Stimulated activated CD4-positive, alpha-beta T cell treated with anti-CD3 and anti-CD28 coated beads, Interleukin-2, amount 100 ng/mL, for 4 hours (primary cell): ENCODE results near the gene FAM216A.
"Not testable (repeated sequence)": the region's sequence is repeated elsewhere in the genome, so short reads cannot be mapped to it uniquely, and the experiment has no call there.

ENCODE experiments used
- DNase-seq: peaks from one replicate; pipeline ENCODE4 v3.0.0-alpha.2; 2020; ENCODE audit warnings: low read depth

Gene FAM216A

DNA sequence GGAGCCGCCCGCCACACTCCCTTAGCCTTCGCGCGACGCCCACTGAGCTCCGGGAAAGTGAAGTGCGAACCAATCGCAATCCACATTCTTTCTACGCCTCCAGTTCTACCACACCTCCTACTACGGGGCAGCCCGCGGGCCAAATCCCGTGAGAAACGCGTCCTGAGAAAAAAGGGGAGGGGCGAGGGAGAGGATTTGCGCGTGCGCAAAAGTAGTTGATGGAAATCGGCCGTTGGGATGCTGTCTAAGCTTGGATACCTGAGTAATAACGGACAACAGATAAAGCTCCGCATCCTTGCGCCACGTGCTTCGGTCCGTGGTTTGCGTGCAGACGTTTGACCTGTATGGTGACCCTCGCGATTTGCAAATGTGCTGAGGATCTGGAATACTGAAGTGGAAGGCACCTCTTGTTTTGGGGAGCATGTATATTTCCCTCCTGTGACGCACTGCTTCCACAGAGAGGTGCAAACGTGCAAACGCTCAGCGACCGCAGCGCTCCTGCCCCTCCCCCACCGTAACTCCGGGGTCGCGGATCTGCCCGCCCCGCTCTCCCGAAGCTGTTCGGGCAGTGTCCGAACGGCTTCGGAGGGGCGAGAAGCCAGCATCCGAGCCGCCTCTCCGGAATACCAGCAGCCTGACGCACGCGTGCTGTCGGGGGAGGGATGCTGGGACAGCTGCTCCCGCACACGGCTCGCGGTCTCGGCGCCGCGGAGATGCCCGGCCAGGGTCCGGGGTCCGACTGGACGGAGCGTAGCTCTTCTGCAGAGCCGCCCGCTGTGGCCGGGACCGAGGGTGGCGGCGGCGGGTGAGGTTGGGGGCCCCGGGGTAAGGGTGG is at the start of gene FAM216A, which contains the start of gene GPN3:
TSS of gene FAM216A (plus strand) at position 632 of the 835 bp plus-strand sequence. CDS start at position 663, 31 bp downstream.
TSS of gene GPN3 (minus strand) at position 44 of the 835 bp plus-strand sequence. CDS start 54 bp downstream, outside the sequence.
- peak; percentile 91 for DNase-seq

DNA sequence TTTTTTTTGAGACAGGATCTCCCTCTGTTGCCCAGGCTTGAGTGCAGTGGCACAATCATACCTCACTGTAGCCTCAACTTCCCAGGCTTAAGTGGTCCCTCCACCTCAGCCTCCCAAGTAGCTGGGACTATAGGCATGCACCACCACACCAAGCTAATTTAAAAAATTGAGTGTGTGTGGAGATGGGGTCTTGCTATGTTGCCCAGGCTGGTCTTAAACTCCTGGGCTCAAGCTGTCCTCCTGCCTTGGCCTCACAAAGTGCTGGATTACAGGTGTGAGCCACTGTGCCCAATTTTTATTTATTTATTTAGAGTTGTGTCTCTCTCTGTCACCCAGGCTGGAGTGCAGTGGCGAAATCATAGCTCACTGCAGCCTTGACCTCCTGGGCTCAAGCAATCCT is 48.0 kb upstream of the FAM216A start:
- not testable (repeated sequence) for DNase-seq

DNA sequence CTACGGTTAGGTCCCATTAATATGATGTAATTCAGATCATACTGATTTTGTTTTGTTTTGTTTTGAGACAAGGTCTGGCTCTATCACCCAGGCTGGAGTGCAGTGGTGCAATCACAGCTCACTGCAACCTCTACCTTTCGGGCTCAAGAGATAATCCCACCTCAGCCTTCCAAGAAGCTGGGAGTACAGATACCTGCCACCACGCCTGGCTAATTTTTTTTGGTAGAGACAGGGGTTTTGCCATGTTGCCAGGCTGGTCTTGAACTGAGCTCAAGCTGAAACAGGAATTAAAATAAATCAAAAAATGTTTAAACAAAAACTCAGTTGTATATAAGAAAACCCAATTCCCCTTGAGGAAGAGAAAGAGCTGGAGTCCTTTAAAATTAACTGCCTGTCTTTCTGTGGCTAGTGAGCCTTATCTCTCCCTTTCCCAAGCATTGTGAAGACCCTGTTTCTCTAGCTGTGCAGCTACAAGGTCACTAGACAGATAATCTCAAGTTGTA is 47.4 kb upstream of the FAM216A start:
- DNase-seq = no peak

- no peak for DNase-seq
These were observed 46.9 kb upstream of the FAM216A start for GRCh38 chr12:110421701-110422100.

GRCh38 chr12:110424237-110424636 is 44.4 kb upstream of the FAM216A start:
- no peak for DNase-seq

- DNase-seq = no peak
These were observed 42.2 kb upstream of the FAM216A start for GRCh38 chr12:110426406-110426805.

GRCh38 chr12:110429676-110430075 is 39.0 kb upstream of the FAM216A start:
- not testable (repeated sequence) for DNase-seq

GRCh38 chr12:110431957-110432587 is 36.6 kb upstream of the FAM216A start:
- no peak for DNase-seq

DNA sequence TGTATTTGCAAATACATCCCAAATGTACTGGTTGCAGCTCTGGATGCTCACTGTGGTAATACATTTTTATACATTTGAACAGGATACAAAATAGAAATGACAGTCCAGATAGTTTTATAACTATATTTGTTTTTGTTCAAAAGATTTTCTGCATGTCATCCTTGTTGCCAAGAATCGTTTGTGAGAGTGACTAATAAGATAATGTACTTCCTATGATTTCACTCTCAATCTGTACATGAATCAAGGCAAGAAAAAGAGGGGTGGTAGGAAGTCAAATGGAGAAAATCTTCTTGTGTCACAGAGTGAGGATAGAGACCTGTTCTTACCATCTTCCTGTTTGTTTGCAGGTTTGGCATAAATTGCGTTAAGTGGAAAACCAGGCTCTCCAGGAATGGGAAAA is 32.4 kb upstream of the FAM216A start:
- DNase-seq = no peak

- DNase-seq = no peak
These were observed 24.2 kb upstream of the FAM216A start for GRCh38 chr12:110444455-110444854.

DNA sequence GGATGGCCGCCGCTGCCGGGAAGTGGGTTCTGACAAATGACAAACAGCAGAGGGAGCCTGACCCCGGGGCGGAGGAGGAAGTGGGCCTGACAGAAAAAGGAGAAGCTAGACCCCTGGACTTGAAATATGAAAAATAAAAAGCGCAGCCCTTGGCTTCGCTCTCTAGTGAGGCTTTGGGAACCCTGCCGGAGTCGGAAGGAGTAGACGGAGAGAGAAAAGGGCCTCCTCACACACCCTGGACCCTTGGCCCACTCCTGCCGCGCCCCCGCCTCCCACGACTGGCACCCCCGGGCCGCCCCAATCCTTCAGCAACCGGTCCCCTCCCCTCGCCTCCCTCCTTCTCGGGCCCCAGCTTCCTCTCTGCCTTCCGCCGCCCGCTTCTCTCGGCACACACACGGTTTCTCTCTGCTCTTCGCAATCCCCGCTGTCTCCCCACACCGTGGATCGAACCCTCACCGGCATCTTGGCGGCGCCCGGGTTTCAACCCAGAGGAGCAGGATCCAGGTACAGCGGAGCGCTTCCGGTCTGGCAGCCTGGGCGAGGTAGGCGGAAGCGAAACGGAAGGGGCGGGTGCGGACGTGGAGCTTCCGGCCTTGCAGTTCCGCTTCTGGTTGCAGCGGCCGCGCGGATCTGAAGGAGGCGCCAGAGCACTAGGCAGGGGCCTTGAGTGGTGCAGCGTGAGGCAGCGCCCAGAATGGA is 18.7 kb upstream of the FAM216A start, which contains the start of gene ARPC3:
TSS of gene ARPC3 (minus strand) at position 539 of the 699 bp plus-strand sequence. CDS start at position 462, 77 bp downstream.
- peak; percentile 92 for DNase-seq

DNA sequence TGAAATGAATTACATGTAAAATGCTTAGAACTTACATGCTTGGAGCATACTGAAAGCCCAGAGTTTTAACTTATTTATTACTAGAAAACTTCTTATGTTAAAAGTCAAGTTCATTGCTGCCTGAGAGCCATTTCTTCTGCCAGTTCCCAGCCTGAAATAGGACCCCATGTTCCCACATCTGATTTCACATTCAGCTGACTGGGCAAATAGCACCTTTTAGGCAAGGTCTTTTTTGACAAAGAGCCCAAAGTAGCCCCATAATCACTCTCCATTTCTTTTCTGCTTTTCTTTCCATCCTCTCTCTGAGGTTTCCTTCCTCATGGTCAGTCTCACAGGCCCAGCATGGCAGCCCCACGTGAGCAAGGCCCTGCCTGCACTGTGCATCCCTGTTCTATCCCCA is 17.4 kb upstream of the FAM216A start:
- DNase-seq = no peak

- no peak for DNase-seq
These were observed 14.9 kb upstream of the FAM216A start for GRCh38 chr12:110453569-110454296.

DNA sequence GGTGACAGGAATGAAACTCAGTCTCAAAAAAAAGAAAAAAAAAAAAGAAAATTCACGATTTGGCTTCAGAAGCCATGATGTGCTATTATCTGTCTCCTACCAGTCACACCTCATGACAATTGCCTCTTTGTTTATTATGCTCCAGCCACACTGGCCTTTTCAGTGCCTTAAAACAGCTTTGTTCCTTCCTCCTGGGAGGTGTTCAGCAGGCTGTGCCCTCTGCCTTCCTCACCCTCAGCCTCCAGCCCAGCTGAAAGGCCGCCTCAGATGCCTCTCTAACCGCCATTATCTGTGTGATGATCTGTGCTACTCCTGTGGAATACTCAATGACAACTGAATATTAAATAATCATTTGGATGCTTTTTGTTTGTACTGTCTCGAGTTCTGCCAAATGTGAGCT is 9.9 kb upstream of the FAM216A start:
- no peak for DNase-seq

DNA sequence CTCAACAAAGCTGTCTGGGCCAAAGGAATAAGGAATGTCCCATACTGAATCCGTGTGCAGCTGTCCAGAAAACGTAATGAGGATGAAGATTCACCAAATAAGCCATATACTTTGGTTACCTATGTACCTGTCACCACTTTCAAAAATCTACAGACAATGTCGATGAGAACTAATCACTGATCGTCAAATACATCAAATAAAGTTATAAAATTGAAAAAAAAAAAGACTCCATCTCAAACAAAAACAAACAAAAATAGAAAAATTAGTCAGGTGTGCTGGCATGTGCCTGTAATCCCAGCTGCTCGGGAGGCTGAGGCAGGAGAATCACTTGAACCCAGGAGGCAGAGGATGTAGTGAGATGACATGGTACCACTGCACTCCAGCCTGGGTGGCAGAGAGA is 7.5 kb upstream of the FAM216A start:
- DNase-seq = not testable (repeated sequence)

DNA sequence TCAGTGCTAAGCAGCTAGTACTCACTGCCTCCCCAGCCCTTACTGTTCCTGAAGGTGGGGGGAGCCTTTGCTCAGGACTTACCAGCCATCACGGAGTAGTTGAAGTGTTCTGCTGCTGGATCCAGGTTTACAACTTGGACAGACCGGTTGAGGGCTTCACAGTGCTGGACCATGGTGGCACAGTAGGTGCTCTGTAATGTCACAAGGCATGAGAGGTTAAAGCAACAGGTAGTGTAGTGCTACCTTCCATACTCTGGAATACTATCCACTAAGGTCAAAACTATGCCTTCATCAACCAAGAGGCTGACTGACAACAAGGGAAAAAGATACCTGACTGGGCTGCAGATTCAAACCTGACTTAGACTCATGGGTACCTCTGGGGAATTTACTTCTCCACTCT is 3.6 kb upstream of the FAM216A start:
- no peak for DNase-seq

DNA sequence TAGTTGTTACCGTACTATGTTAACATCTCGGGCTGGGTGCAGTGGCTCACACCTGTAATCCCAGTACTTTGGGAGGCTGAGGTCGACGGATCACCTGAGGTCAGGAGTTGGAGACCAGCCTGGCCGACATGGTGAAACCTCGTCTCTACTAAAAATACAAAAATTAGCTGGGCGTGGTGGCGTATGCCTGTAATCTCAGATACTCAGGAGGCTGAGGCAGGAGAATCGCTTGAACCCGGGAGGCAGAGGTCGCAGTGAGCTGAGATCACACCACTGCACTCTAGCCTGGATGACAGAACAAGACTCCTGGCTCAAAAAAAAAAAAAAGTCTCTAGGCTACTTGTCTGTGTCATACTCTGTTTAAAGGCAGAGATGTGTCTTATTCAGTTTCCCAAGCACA is 2.9 kb upstream of the FAM216A start:
- DNase-seq = not testable (repeated sequence)

DNA sequence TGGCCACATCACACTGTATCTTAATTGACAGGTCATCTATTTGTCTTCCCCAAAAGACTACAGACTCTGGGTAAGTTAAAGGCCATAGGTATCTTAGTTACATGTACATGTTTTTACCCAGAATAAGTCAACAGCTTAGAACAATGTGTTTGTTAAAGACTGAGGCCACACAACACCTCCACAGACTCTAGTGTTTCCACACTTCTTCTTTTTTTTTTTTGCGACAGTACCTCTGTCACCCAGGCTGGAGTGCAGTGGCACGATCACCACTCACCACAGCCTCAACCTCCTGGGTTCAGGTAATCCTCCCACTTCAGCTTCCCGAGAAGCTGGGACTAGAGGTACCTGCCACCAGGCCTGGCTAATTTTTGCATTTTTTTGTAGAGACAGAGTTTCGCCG is 1.9 kb upstream of the FAM216A start:
- no peak for DNase-seq

- no peak for DNase-seq
These were observed 815 bp upstream of the FAM216A start for GRCh38 chr12:110467847-110468213.

GRCh38 chr12:110475426-110475825 is 6.8 kb downstream of the FAM216A start:
- DNase-seq = no peak

DNA sequence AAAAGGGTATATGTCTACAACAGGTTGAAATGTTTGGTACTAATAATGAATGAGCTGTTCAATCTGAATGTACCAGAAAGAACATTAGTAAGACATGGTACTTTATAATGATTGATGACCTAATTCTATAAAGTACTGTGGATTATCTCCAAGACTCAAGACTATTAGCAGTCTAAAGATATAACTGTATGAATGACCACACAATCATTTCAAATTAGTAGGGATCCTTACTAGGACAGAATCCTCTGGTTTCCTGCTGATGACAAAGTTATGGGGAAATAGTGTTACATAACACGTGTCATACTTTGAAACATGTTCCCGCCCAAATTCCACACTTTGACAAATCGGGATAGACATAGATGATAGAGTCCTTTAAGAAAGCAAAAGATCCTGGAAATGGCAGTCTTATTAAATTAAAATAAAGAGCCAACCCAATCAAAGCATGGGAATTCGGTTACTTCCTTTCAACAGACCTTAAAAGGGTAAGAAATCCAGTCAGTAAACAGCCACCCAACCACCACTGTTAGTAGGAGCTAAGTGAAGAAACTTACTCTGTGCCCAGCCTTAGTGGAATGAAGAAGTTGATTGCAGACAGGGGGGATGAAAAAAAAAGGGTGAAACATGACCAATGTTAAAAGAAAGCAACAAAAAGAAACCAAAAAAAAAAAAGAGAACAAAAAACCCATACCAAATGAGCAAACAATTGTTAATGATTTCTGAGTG is 30.5 kb downstream of the FAM216A start:
- no peak for DNase-seq
